ENCODE results near the gene KRTAP10-8.

Gene KRTAP10-8

GRCh38 chr21:44612029-44612486 is at the start of gene KRTAP10-8:
TSS of gene KRTAP10-8 (plus strand) at chr21:44612079. CDS start at chr21:44612101, 22 bp downstream.
- DNase-seq (ENCODE audit: low spot score in 2 of 2) = no peak
- Mint-ChIP-seq H3K9me3 (peaks cover 22% of the 10 kb centered on the region), H3K27me3 (no peaks in the 10 kb centered on the region), H3K27ac (ENCODE audit: low read depth) (no peak within 1 kb of the TSS), H3K4me3 (no peak within 1 kb of the TSS), H3K36me3 (ENCODE audit: insufficient read depth) (no peaks in the 10 kb centered on the region), H3K4me1 (peaks cover 27% of the 10 kb centered on the region)
- no peak for ATAC-seq (replicated peaks; ENCODE audit: extremely low read depth, poor library complexity, severe bottlenecking)

GRCh38 chr21:44564099-44564498 is 47.8 kb upstream of the KRTAP10-8 start:
- Mint-ChIP-seq H3K27me3 (no peaks in the 10 kb centered on the region), H3K4me1 (peaks cover 11% of the 10 kb centered on the region), H3K36me3 (ENCODE audit: insufficient read depth) (peaks cover 2% of the 10 kb centered on the region), H3K4me3 (no peak overlapping the region), H3K27ac (ENCODE audit: low read depth) (peak overlapping the region; percentile 76), H3K9me3 (peaks cover 23% of the 10 kb centered on the region)
- DNase-seq (ENCODE audit: low spot score in 2 of 2) = no peak
- ATAC-seq (replicated peaks; ENCODE audit: extremely low read depth, poor library complexity, severe bottlenecking) = no peak

GRCh38 chr21:44564886-44565598 is 46.8 kb upstream of the KRTAP10-8 start:
- H3K9me3 Mint-ChIP-seq = peaks cover 18% of the 10 kb centered on the region
- no peaks in the 10 kb centered on the region for H3K36me3 Mint-ChIP-seq (ENCODE audit: insufficient read depth)
- ATAC-seq (replicated peaks; ENCODE audit: extremely low read depth, poor library complexity, severe bottlenecking) = no peak
- H3K27ac Mint-ChIP-seq (ENCODE audit: low read depth) = peak overlapping the region; percentile 76
- H3K4me1 Mint-ChIP-seq = peaks cover 11% of the 10 kb centered on the region
- H3K4me3 Mint-ChIP-seq = no peak overlapping the region
- no peak for DNase-seq (ENCODE audit: low spot score in 2 of 2)
- no peaks in the 10 kb centered on the region for H3K27me3 Mint-ChIP-seq

GRCh38 chr21:44566403-44566802 is 45.5 kb upstream of the KRTAP10-8 start:
- Mint-ChIP-seq H3K27me3 (no peaks in the 10 kb centered on the region), H3K4me3 (no peak overlapping the region), H3K4me1 (peaks cover 11% of the 10 kb centered on the region), H3K9me3 (peaks cover 11% of the 10 kb centered on the region), H3K27ac (ENCODE audit: low read depth) (no peak overlapping the region), H3K36me3 (ENCODE audit: insufficient read depth) (no peaks in the 10 kb centered on the region)
- no peak for DNase-seq (ENCODE audit: low spot score in 2 of 2)
- no peak for ATAC-seq (replicated peaks; ENCODE audit: extremely low read depth, poor library complexity, severe bottlenecking)

GRCh38 chr21:44567481-44568171 is 44.3 kb upstream of the KRTAP10-8 start:
- DNase-seq (ENCODE audit: low spot score in 2 of 2) = no peak
- Mint-ChIP-seq H3K27me3 (no peaks in the 10 kb centered on the region), H3K4me1 (peaks cover 11% of the 10 kb centered on the region), H3K4me3 (no peak overlapping the region), H3K9me3 (peaks cover 6% of the 10 kb centered on the region), H3K36me3 (ENCODE audit: insufficient read depth) (no peaks in the 10 kb centered on the region), H3K27ac (ENCODE audit: low read depth) (no peak overlapping the region)
- ATAC-seq (replicated peaks; ENCODE audit: extremely low read depth, poor library complexity, severe bottlenecking) = no peak

- Mint-ChIP-seq H3K4me1 (peaks cover 11% of the 10 kb centered on the region), H3K27ac (ENCODE audit: low read depth) (no peak overlapping the region), H3K4me3 (no peak overlapping the region), H3K36me3 (ENCODE audit: insufficient read depth) (no peaks in the 10 kb centered on the region), H3K27me3 (no peaks in the 10 kb centered on the region), H3K9me3 (no peaks in the 10 kb centered on the region)
- ATAC-seq (replicated peaks; ENCODE audit: extremely low read depth, poor library complexity, severe bottlenecking) (no peak), DNase-seq (ENCODE audit: low spot score in 2 of 2) (no peak)
Observed at GRCh38 chr21:44568261-44568660, 43.6 kb upstream of the KRTAP10-8 start.

GRCh38 chr21:44568667-44569556 is 43.0 kb upstream of the KRTAP10-8 start:
- no peaks in the 10 kb centered on the region for H3K27me3 Mint-ChIP-seq
- H3K4me3 Mint-ChIP-seq = no peak overlapping the region
- ATAC-seq (replicated peaks; ENCODE audit: extremely low read depth, poor library complexity, severe bottlenecking) = no peak
- no peaks in the 10 kb centered on the region for H3K36me3 Mint-ChIP-seq (ENCODE audit: insufficient read depth)
- no peak overlapping the region for H3K27ac Mint-ChIP-seq (ENCODE audit: low read depth)
- no peaks in the 10 kb centered on the region for H3K9me3 Mint-ChIP-seq
- H3K4me1 Mint-ChIP-seq = peaks cover 11% of the 10 kb centered on the region
- no peak for DNase-seq (ENCODE audit: low spot score in 2 of 2)

- DNase-seq (ENCODE audit: low spot score in 2 of 2) (no peak), ATAC-seq (replicated peaks; ENCODE audit: extremely low read depth, poor library complexity, severe bottlenecking) (no peak)
- Mint-ChIP-seq H3K4me3 (no peak overlapping the region), H3K27ac (ENCODE audit: low read depth) (no peak overlapping the region), H3K27me3 (peaks cover 10% of the 10 kb centered on the region), H3K4me1 (peaks cover 15% of the 10 kb centered on the region), H3K9me3 (no peaks in the 10 kb centered on the region), H3K36me3 (ENCODE audit: insufficient read depth) (no peaks in the 10 kb centered on the region)
Observed at GRCh38 chr21:44569861-44570517, 41.9 kb upstream of the KRTAP10-8 start.

- ATAC-seq (replicated peaks; ENCODE audit: extremely low read depth, poor library complexity, severe bottlenecking) = no peak
- no peak overlapping the region for H3K4me3 Mint-ChIP-seq
- no peaks in the 10 kb centered on the region for H3K36me3 Mint-ChIP-seq (ENCODE audit: insufficient read depth)
- no peak for DNase-seq (ENCODE audit: low spot score in 2 of 2)
- no peaks in the 10 kb centered on the region for H3K9me3 Mint-ChIP-seq
- H3K4me1 Mint-ChIP-seq = peaks cover 11% of the 10 kb centered on the region
- peaks cover 17% of the 10 kb centered on the region for H3K27me3 Mint-ChIP-seq
- H3K27ac Mint-ChIP-seq (ENCODE audit: low read depth) = no peak overlapping the region
Observed at GRCh38 chr21:44571296-44571695, 40.6 kb upstream of the KRTAP10-8 start.

- Mint-ChIP-seq H3K27me3 (peaks cover 17% of the 10 kb centered on the region), H3K4me1 (peaks cover 11% of the 10 kb centered on the region), H3K4me3 (no peak overlapping the region), H3K27ac (ENCODE audit: low read depth) (no peak overlapping the region), H3K36me3 (ENCODE audit: insufficient read depth) (no peaks in the 10 kb centered on the region), H3K9me3 (peaks cover 4% of the 10 kb centered on the region)
- DNase-seq (ENCODE audit: low spot score in 2 of 2) = no peak
- no peak for ATAC-seq (replicated peaks; ENCODE audit: extremely low read depth, poor library complexity, severe bottlenecking)
Observed at GRCh38 chr21:44571844-44572782, 39.8 kb upstream of the KRTAP10-8 start.

GRCh38 chr21:44572959-44573583 is 38.8 kb upstream of the KRTAP10-8 start:
- Mint-ChIP-seq H3K27me3 (peaks cover 17% of the 10 kb centered on the region), H3K9me3 (peaks cover 4% of the 10 kb centered on the region), H3K27ac (ENCODE audit: low read depth) (no peak overlapping the region), H3K4me3 (no peak overlapping the region), H3K4me1 (peaks cover 11% of the 10 kb centered on the region), H3K36me3 (ENCODE audit: insufficient read depth) (no peaks in the 10 kb centered on the region)
- ATAC-seq (replicated peaks; ENCODE audit: extremely low read depth, poor library complexity, severe bottlenecking) = no peak
- no peak for DNase-seq (ENCODE audit: low spot score in 2 of 2)

Data from central memory CD8-positive, alpha-beta T cell (primary cell).